ENCODE data around the gene COX6B1. TPM values are rescaled to one million over a fixed set of nuclear protein-coding genes. Genes with fewer than 3 reads are reported as not detected.
"Not testable (repeated sequence)": the region's sequence is repeated elsewhere in the genome, so short reads cannot be mapped to it uniquely, and the experiment has no call there.

Gene COX6B1
- total RNA-seq, result 100 to 1,000 TPM; 258 to 386 TPM

GRCh38 chr19:35648017-35648961 is at the start of gene COX6B1:
COX6B1 (plus strand) TSS chr19:35648323; CDS start chr19:35651244, 2,921 bp downstream.
- peak within 1 kb of the TSS; percentile 58 to 70 for H3K27ac ChIP-seq
- no peak for TF ChIP-seq CTCF (IDR thresholded peaks at IDR 0.05)
- H3K4me1 ChIP-seq (ENCODE audit: control insufficient read depth in 1 of 2, low read depth in 2 of 2), result peaks cover 9 to 33% of the 10 kb centered on the region in 2 donors
- H3K36me3 ChIP-seq, result peaks cover 7% of the 10 kb centered on the region
- DNase-seq (ENCODE audit: low spot score) (peak; percentile 85), ATAC-seq (ENCODE audit: insufficient number of reproducible peaks, low FRiP score, low read depth) (peak; percentile 84)
- H3K27me3 ChIP-seq (replicated peaks; ENCODE audit: insufficient read depth), result no peaks in the 10 kb centered on the region
- no peaks in the 10 kb centered on the region for H3K9me3 ChIP-seq
- H3K4me3 ChIP-seq, result peak within 1 kb of the TSS; percentile 88

- Histone ChIP-seq H3K4me1 (ENCODE audit: control insufficient read depth in 1 of 2, low read depth in 2 of 2) (no peaks in the 10 kb centered on the region), H3K4me3 (no peak overlapping the region), H3K27me3 (replicated peaks; ENCODE audit: insufficient read depth) (no peaks in the 10 kb centered on the region), H3K36me3 (no peaks in the 10 kb centered on the region), H3K27ac (no peak overlapping the region), H3K9me3 (no peaks in the 10 kb centered on the region)
- ATAC-seq (ENCODE audit: insufficient number of reproducible peaks, low FRiP score, low read depth), result no peak
- no peak for TF ChIP-seq CTCF (IDR thresholded peaks at IDR 0.05)
- DNase-seq (ENCODE audit: low spot score), result no peak
Measured at GRCh38 chr19:35601971-35602370, 46.2 kb upstream of the COX6B1 start.

- not testable (repeated sequence) for H3K27ac ChIP-seq; H3K36me3 ChIP-seq; ATAC-seq (ENCODE audit: insufficient number of reproducible peaks, low FRiP score, low read depth); H3K4me3 ChIP-seq; H3K9me3 ChIP-seq; H3K4me1 ChIP-seq (ENCODE audit: control insufficient read depth in 1 of 2, low read depth in 2 of 2); H3K27me3 ChIP-seq (replicated peaks; ENCODE audit: insufficient read depth); DNase-seq (ENCODE audit: low spot score)
Measured at GRCh38 chr19:35604436-35604835, 43.7 kb upstream of the COX6B1 start.

- not testable (repeated sequence) for H3K27me3 ChIP-seq (replicated peaks; ENCODE audit: insufficient read depth); ATAC-seq (ENCODE audit: insufficient number of reproducible peaks, low FRiP score, low read depth); H3K36me3 ChIP-seq; H3K4me3 ChIP-seq; H3K4me1 ChIP-seq (ENCODE audit: control insufficient read depth in 1 of 2, low read depth in 2 of 2); H3K27ac ChIP-seq; H3K9me3 ChIP-seq; DNase-seq (ENCODE audit: low spot score)
Measured at GRCh38 chr19:35607170-35607569, 41.0 kb upstream of the COX6B1 start.

GRCh38 chr19:35607661-35608060 is 40.5 kb upstream of the COX6B1 start:
- DNase-seq (ENCODE audit: low spot score) (no peak), ATAC-seq (ENCODE audit: insufficient number of reproducible peaks, low FRiP score, low read depth) (no peak)
- H3K4me1 ChIP-seq (ENCODE audit: control insufficient read depth in 1 of 2, low read depth in 2 of 2), result peaks cover 3 to 6% of the 10 kb centered on the region in 2 donors
- no peak overlapping the region for H3K4me3 ChIP-seq
- no peaks in the 10 kb centered on the region for H3K27me3 ChIP-seq (replicated peaks; ENCODE audit: insufficient read depth)
- no peak for TF ChIP-seq CTCF (IDR thresholded peaks at IDR 0.05)
- no peaks in the 10 kb centered on the region for H3K9me3 ChIP-seq
- no peak overlapping the region for H3K27ac ChIP-seq
- H3K36me3 ChIP-seq, result no peaks in the 10 kb centered on the region

GRCh38 chr19:35608251-35608650 is 39.9 kb upstream of the COX6B1 start:
- TF ChIP-seq CTCF (IDR thresholded peaks at IDR 0.05), result no peak
- H3K9me3 ChIP-seq, result no peaks in the 10 kb centered on the region
- peaks cover 7 to 12% of the 10 kb centered on the region in 2 donors for H3K4me1 ChIP-seq (ENCODE audit: control insufficient read depth in 1 of 2, low read depth in 2 of 2)
- H3K4me3 ChIP-seq, result no peak overlapping the region
- no peak overlapping the region for H3K27ac ChIP-seq
- no peaks in the 10 kb centered on the region for H3K36me3 ChIP-seq
- DNase-seq (ENCODE audit: low spot score) (no peak), ATAC-seq (ENCODE audit: insufficient number of reproducible peaks, low FRiP score, low read depth) (no peak)
- H3K27me3 ChIP-seq (replicated peaks; ENCODE audit: insufficient read depth), result no peaks in the 10 kb centered on the region
